Stomach smooth muscle (tissue), 2 donors: ENCODE data around the gene CABLES2.

Experiments
- H3K27ac ChIP-seq: one replicate; pipeline ENCODE4 v1.7.0; 2013; ENCODE audit warnings: mild to moderate bottlenecking, low read length, inconsistent platforms
- H3K27me3 ChIP-seq, 2 donors: one replicate each; pipeline ENCODE4 v1.7.0; 2013; ENCODE audit warnings: low read length in 2 of 2; ENCODE audit not compliant: insufficient read depth in 2 of 2, control insufficient read depth in 1 of 2
- H3K36me3 ChIP-seq, 2 donors: one replicate each; pipeline ENCODE4 v1.7.0; 2013; ENCODE audit warnings: low read length in 2 of 2; ENCODE audit not compliant: control insufficient read depth in 2 of 2, insufficient read depth in 2 of 2
- H3K4me1 ChIP-seq: one replicate; pipeline ENCODE4 v1.7.0; 2013; ENCODE audit warnings: low read length; ENCODE audit not compliant: control insufficient read depth, insufficient read depth
- H3K4me3 ChIP-seq, 2 donors: one replicate each; pipeline ENCODE4 v1.7.0; 2013; ENCODE audit warnings: low read length in 2 of 2
- H3K9ac ChIP-seq, 2 donors: one replicate each; pipeline ENCODE4 v1.7.0; 2013; ENCODE audit warnings: low read length in 2 of 2, mild to moderate bottlenecking in 1 of 2
- H3K9me3 ChIP-seq, 2 donors: one replicate each; pipeline ENCODE4 v1.7.0; 2013; ENCODE audit warnings: low read length in 2 of 2; ENCODE audit not compliant: control insufficient read depth in 2 of 2
- donor health status: healthy.
- donor health status: Pancreatic carcinoma.

The CABLES2 gene

GRCh38 chr20:62367136-62367632 is 39.9 kb downstream of the CABLES2 start, which contains the start of gene LAMA5:
TSS of gene LAMA5 (minus strand) at chr20:62367312. CDS start at chr20:62367245, 67 bp downstream.
- peak within 1 kb of the TSS; percentile 99 for H3K27ac ChIP-seq
- no peaks in the 10 kb centered on the region for H3K27me3 ChIP-seq
- peak within 1 kb of the TSS; percentile 83 to 92 for H3K4me3 ChIP-seq
- peaks cover 90% of the 10 kb centered on the region for H3K4me1 ChIP-seq
- peaks cover 0 to 1% of the 10 kb centered on the region in 2 donors for H3K36me3 ChIP-seq
- H3K9me3 ChIP-seq = no peaks in the 10 kb centered on the region
- H3K9ac ChIP-seq = peak within 1 kb of the TSS; percentile 76 to 87

- peak overlapping the region; percentile 87 for H3K27ac ChIP-seq
- H3K27me3 ChIP-seq = no peaks in the 10 kb centered on the region
- no peaks in the 10 kb centered on the region for H3K9me3 ChIP-seq
- peak overlapping the region; percentile 83 to 92 for H3K4me3 ChIP-seq
- H3K36me3 ChIP-seq = peaks cover 4% of the 10 kb centered on the region in 2 donors
- peak overlapping the region; percentile 76 to 87 for H3K9ac ChIP-seq
- peaks cover 90% of the 10 kb centered on the region for H3K4me1 ChIP-seq
These were observed 40.5 kb downstream of the CABLES2 start for GRCh38 chr20:62366370-62367135.

GRCh38 chr20:62365814-62366369 is 41.2 kb downstream of the CABLES2 start:
- Histone ChIP-seq H3K4me3 (peak overlapping the region; percentile 83 to 92), H3K9ac (peak overlapping the region; percentile 76 to 87), H3K36me3 (peaks cover 4% of the 10 kb centered on the region in 2 donors), H3K9me3 (no peaks in the 10 kb centered on the region), H3K27ac (peak overlapping the region; percentile 87), H3K27me3 (no peaks in the 10 kb centered on the region), H3K4me1 (peaks cover 90% of the 10 kb centered on the region)

GRCh38 chr20:62364911-62365736 is 42.0 kb downstream of the CABLES2 start:
- peaks cover 4% of the 10 kb centered on the region in 2 donors for H3K36me3 ChIP-seq
- H3K4me1 ChIP-seq = peaks cover 86% of the 10 kb centered on the region

GRCh38 chr20:62363920-62364851 is 42.9 kb downstream of the CABLES2 start:
- H3K27me3 ChIP-seq = no peaks in the 10 kb centered on the region
- peak overlapping the region; percentile 55 to 87 for H3K9ac ChIP-seq
- H3K9me3 ChIP-seq = no peaks in the 10 kb centered on the region
- H3K36me3 ChIP-seq = peaks cover 4% of the 10 kb centered on the region in 2 donors
- H3K4me3 ChIP-seq = peak overlapping the region; percentile 83 to 92
- H3K4me1 ChIP-seq = peaks cover 86% of the 10 kb centered on the region
- peak overlapping the region; percentile 87 for H3K27ac ChIP-seq

More at GRCh38 chr20:62364911-62365736, 42.0 kb downstream of the CABLES2 start:
- H3K9me3 ChIP-seq = no peaks in the 10 kb centered on the region
- H3K4me3 ChIP-seq = peak overlapping the region; percentile 83 to 92
- H3K27me3 ChIP-seq = no peaks in the 10 kb centered on the region
- peak overlapping the region; percentile 74 to 87 for H3K9ac ChIP-seq
- H3K27ac ChIP-seq = peak overlapping the region; percentile 87

- Histone ChIP-seq H3K27me3 (no peaks in the 10 kb centered on the region), H3K4me3 (peak overlapping the region; percentile 19 to 83), H3K27ac (peak overlapping the region; percentile 87), H3K9me3 (no peaks in the 10 kb centered on the region), H3K9ac (peak overlapping the region in 1 of 2 donors; percentile 33), H3K36me3 (peaks cover 4% of the 10 kb centered on the region in 2 donors), H3K4me1 (peaks cover 88% of the 10 kb centered on the region)
These were observed 43.8 kb downstream of the CABLES2 start for GRCh38 chr20:62362991-62363919.

- peak overlapping the region; percentile 87 for H3K27ac ChIP-seq
- peak overlapping the region in 1 of 2 donors; percentile 33 for H3K9ac ChIP-seq
- peaks cover 88% of the 10 kb centered on the region for H3K4me1 ChIP-seq
These were observed 44.5 kb downstream of the CABLES2 start for GRCh38 chr20:62362590-62362940.

GRCh38 chr20:62361799-62362589 is 45.1 kb downstream of the CABLES2 start:
- H3K27ac ChIP-seq = peak overlapping the region; percentile 87
- H3K27me3 ChIP-seq = no peaks in the 10 kb centered on the region
- peak overlapping the region in 1 of 2 donors; percentile 44 for H3K4me3 ChIP-seq
- H3K9ac ChIP-seq = no peak overlapping the region
- H3K36me3 ChIP-seq = peaks cover 4% of the 10 kb centered on the region in 2 donors
- H3K4me1 ChIP-seq = peaks cover 90% of the 10 kb centered on the region
- no peaks in the 10 kb centered on the region for H3K9me3 ChIP-seq

More at GRCh38 chr20:62362590-62362940, 44.5 kb downstream of the CABLES2 start:
- Histone ChIP-seq H3K36me3 (peaks cover 4% of the 10 kb centered on the region in 2 donors), H3K27me3 (no peaks in the 10 kb centered on the region), H3K4me3 (peak overlapping the region; percentile 19 to 44), H3K9me3 (no peaks in the 10 kb centered on the region)
